Measurements from ENCODE around the gene LAMC1. TPM values are rescaled to one million over a fixed set of nuclear protein-coding genes. Genes with fewer than 3 reads are reported as not detected.

Gene LAMC1
- total RNA-seq, 1 experiment from 2014 or later = 95.5 TPM

DNA sequence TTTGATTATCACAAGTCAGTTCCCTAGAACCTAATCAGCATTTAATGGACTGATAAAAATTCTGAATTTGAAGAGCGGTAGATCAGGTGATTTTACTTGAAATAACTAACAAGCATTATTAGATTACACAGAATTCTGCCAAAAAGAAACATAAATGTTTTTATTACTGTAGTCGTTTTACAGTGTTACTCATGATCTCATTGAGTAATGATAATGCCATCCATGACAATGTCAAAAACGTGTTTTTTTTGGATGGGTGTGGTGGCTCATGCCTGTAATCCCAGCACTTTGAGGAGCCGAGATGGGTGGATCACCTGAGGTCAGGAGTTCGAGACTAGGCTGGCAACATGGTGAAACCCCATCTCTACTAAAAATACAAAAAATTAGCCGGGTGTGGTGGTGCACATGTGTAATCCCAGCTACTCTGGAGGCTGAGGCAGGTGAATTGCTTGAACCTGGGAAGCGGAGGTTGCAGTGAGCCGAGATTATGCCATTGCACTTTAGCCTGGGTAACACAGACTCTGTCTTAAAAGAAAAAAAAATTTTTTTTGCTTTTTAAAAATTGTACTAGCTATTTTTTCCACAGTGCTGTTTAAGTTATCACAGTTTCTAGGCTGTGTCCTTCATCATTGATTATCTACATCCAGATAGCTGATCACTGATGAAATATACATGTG is 56.6 kb downstream of the LAMC1 start:
- H3K9me3 ChIP-seq (ENCODE audit: low read depth, low read length, poor library complexity, severe bottlenecking) = no peaks in the 10 kb centered on the region
- no TSS peak for BruUV-seq (replicated peaks)
- H3K27me3 ChIP-seq (replicated peaks; ENCODE audit: insufficient read depth, low read depth, low read length, poor library complexity) = no peaks in the 10 kb centered on the region
- H3K4me3 ChIP-seq (ENCODE audit: low read depth, low read length, poor library complexity, severe bottlenecking) = no peak overlapping the region
- CTCF ChIA-PET = no interaction called here
- H3K36me3 ChIP-seq (ENCODE audit: insufficient read depth, low read length, poor library complexity, severe bottlenecking) = no peaks in the 10 kb centered on the region
- DNase-seq (ENCODE audit: low spot score) = no peak
- TF ChIP-seq, protein P1, sequence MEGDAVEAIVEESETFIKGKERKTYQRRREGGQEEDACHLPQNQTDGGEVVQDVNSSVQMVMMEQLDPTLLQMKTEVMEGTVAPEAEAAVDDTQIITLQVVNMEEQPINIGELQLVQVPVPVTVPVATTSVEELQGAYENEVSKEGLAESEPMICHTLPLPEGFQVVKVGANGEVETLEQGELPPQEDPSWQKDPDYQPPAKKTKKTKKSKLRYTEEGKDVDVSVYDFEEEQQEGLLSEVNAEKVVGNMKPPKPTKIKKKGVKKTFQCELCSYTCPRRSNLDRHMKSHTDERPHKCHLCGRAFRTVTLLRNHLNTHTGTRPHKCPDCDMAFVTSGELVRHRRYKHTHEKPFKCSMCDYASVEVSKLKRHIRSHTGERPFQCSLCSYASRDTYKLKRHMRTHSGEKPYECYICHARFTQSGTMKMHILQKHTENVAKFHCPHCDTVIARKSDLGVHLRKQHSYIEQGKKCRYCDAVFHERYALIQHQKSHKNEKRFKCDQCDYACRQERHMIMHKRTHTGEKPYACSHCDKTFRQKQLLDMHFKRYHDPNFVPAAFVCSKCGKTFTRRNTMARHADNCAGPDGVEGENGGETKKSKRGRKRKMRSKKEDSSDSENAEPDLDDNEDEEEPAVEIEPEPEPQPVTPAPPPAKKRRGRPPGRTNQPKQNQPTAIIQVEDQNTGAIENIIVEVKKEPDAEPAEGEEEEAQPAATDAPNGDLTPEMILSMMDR (conservative IDR thresholded peaks at IDR 0.05; ENCODE audit: low read depth, low read length) = no peak
- no peak for TF ChIP-seq EZH2 (IDR thresholded peaks at IDR 0.05; ENCODE audit: borderline replicate concordance, low read depth, low read length, poor library complexity, severe bottlenecking)
- intact Hi-C loops (cut with micrococcal nuclease; ENCODE audit: unreplicated experiment) = no loop called here
- H3K27ac ChIP-seq (ENCODE audit: low read depth, low read length, poor library complexity, severe bottlenecking) = no peak overlapping the region
- POLR2A ChIA-PET (ENCODE audit: low non-redundant PET) = no interaction called here
- peaks cover 18% of the 10 kb centered on the region for H3K4me1 ChIP-seq (ENCODE audit: insufficient read depth, low read length, poor library complexity, severe bottlenecking)

GRCh38 chr1:183080406-183080805 is 57.2 kb downstream of the LAMC1 start:
- Histone ChIP-seq H3K9me3 (ENCODE audit: low read depth, low read length, poor library complexity, severe bottlenecking) (no peaks in the 10 kb centered on the region), H3K4me3 (ENCODE audit: low read depth, low read length, poor library complexity, severe bottlenecking) (no peak overlapping the region), H3K4me1 (ENCODE audit: insufficient read depth, low read length, poor library complexity, severe bottlenecking) (peaks cover 13% of the 10 kb centered on the region), H3K27me3 (replicated peaks; ENCODE audit: insufficient read depth, low read depth, low read length, poor library complexity) (no peaks in the 10 kb centered on the region), H3K36me3 (ENCODE audit: insufficient read depth, low read length, poor library complexity, severe bottlenecking) (no peaks in the 10 kb centered on the region), H3K27ac (ENCODE audit: low read depth, low read length, poor library complexity, severe bottlenecking) (no peak overlapping the region)
- no TSS peak for BruUV-seq (replicated peaks)
- intact Hi-C loops (cut with micrococcal nuclease; ENCODE audit: unreplicated experiment) = no loop called here
- ChIA-PET POLR2A (ENCODE audit: low non-redundant PET) (no interaction called here), CTCF (no interaction called here)
- TF ChIP-seq, protein P1 (conservative IDR thresholded peaks at IDR 0.05; ENCODE audit: low read depth, low read length) = no peak
- no peak for TF ChIP-seq EZH2 (IDR thresholded peaks at IDR 0.05; ENCODE audit: borderline replicate concordance, low read depth, low read length, poor library complexity, severe bottlenecking)
- DNase-seq (ENCODE audit: low spot score) = no peak

DNA sequence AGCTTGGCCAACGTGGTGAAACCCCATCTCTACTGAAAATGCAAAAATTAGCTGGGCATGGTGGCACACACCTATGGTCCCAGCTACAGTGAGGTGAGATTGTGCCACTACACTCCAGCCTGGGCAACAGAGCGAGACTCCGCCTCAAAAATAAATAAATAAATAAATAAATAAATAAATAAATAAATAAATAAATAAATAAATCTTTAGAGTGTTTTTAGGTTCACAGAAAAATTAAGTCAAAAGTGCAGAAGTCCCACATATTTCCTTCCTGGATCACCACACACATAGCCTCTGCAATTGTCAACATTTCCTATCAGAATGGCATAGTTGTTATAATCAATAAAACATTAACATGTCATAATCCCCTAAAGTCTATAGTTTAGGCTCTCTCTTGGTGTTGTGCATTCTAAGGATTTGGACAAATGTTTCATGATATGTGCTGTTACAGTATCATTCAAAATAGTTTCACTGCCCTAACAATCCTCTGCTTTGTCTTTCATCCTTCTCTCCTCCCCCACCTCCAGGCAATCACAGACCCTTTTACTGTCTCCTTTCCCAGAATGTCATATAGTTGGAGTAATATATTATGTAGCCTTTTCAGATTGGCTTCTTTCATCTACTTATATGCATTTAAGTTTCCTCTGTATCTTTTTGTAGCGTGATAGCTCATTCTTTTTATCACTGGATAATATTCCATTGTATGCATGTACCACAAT is 58.3 kb downstream of the LAMC1 start:
- ChIA-PET POLR2A (ENCODE audit: low non-redundant PET) (no interaction called here), CTCF (no interaction called here)
- DNase-seq (ENCODE audit: low spot score) = no peak
- Histone ChIP-seq H3K27me3 (replicated peaks; ENCODE audit: insufficient read depth, low read depth, low read length, poor library complexity) (no peaks in the 10 kb centered on the region), H3K4me1 (ENCODE audit: insufficient read depth, low read length, poor library complexity, severe bottlenecking) (peaks cover 2% of the 10 kb centered on the region), H3K9me3 (ENCODE audit: low read depth, low read length, poor library complexity, severe bottlenecking) (no peaks in the 10 kb centered on the region), H3K36me3 (ENCODE audit: insufficient read depth, low read length, poor library complexity, severe bottlenecking) (no peaks in the 10 kb centered on the region), H3K4me3 (ENCODE audit: low read depth, low read length, poor library complexity, severe bottlenecking) (no peak overlapping the region), H3K27ac (ENCODE audit: low read depth, low read length, poor library complexity, severe bottlenecking) (no peak overlapping the region)
- no peak for TF ChIP-seq EZH2 (IDR thresholded peaks at IDR 0.05; ENCODE audit: borderline replicate concordance, low read depth, low read length, poor library complexity, severe bottlenecking)
- intact Hi-C loops (cut with micrococcal nuclease; ENCODE audit: unreplicated experiment) = no loop called here
- no TSS peak for BruUV-seq (replicated peaks)

All from A673 (cell line).